ENCODE results near the gene LINC00305.

LINC00305 gene

DNA sequence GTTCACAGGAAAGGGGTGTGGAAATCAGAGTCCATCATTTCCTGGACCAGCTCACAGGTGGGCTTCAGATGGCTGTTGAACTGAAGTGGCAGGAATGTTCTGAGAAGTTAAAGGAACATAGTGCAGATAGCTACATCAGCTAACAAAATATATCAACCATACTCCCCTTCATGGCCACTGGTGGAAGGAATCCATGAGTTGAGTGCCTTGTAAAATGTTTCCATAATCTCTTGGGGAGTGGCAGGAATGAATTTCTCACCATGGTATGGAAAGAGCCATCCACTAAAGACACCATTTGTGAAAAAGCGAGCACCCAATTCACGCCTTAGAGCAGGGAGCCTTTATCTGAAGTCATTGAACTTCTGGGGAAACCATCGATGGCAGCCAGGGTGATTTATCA is at the start of gene LINC00305:
LINC00305 (minus strand) TSS at position 101 of the 400 bp plus-strand sequence.
- DNase-seq = no peak

DNA sequence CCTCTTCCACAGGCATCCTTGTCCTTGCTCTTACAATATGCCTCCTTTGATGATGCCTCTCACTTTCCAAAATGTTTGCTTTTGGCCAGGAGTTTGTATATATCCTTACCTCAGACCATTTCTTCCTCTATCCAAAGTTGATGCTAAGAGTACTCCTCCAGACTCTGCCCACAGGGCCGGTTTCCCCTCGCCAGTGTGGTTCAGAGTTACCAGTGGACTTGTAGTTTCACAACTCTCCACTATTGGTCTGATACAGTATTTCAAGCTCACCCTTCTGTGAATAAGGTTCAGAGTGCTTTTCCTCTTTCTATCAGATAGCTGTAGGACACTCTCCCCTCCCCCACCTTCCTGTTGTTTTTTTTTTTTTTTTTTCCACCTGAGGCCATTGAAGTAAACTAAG is 42.2 kb upstream of the LINC00305 start:
- DNase-seq = no peak

DNA sequence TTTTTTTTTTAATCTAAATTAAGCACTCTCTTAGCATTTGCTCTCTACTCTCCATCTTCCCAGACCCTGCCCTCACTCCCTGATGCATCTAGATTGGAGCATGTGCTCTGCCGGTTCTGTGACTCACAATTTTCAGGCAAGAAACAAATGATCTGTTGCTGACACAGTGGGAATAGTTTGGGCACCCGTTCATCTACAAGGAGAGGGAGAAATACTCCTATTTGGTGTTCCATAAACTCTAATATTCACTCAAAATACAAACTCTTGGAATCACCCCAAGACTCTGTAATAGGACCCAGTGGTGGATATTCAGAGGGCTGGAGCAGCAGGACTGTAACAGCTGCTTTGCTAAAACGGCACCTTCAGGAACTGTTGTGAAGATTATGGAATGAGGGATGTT is 37.1 kb upstream of the LINC00305 start:
- DNase-seq = no peak

DNA sequence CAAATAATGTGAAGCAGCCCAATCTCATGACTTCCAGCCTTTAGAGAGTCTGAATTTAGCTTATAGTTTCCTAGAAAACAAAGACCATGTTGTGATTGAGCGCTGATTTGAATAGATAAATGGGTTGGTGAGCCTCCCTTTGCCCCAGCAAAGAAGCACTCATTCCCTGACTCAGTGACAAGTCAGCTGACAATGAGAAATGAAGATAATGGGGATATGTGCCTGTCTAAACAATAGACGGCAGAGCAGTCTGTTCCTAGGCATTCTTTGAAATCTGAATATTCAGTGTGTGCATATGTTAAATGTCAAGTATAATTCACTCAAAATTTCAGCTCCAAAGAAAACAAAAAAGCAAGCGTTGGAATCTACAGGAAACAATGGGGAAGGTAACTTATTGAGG is 34.8 kb upstream of the LINC00305 start:
- no peak for DNase-seq

DNA sequence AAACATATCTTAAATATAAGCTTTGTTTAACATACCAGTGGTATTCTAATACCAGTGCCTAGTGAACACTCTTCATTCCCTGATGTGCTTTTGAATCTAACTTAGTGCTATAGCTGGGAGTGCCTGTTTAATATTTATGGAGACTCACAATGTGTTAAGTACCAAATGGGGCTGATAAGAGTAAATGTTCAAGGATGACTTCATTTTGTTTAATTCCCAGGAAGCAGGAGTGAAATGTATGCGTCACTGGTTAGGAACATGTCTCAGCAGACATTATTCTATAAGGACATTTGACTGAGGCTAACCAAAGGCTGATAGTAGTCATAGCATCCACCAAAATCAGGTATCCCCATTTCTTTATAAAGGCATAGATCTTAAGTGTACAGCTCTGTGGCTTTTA is 31.7 kb upstream of the LINC00305 start:
- no peak for DNase-seq

DNA sequence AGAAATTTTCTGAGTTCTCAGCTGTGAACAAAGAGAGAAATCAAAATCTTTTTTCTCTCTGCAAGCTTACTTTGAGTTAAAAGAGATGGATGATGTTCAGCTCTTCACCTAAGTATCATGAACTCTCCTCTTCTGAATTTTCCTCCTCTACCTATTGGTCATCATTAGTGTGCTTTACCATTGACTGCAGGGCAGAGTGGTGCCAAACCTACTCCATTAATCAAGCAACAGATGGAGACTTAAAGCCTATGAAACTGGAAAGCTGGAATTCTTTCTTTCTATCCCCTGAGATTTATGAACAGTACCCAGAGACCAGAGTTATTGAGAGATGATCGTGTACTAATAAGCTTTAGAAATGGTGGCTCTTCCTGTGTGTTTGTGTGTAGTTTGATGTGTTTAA is 31.3 kb upstream of the LINC00305 start:
- no peak for DNase-seq

DNA sequence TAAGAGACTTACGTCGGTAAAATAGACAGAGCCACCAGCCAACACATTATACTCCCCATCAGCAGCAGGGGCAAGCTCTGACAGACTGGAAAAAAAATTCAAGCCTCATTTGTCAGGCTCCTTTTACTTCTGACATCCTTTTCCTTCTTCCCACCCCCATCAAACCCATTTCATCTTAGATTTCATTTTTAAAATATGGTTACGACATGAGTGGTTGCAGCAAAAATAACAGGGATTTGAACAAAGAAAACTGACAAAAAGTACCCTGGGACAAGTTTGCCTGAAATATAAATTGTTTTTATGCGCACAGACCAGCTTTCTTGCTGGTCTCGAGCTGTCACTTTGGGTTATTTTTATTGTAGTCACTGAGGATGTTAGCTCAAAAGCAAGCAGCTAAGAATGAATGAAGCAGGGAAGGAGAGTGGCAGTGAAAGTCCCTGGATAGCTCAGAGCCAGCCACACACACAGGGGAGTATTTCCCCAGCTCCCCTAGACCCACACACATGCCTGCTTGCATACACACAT is 30.7 kb upstream of the LINC00305 start:
- no peak for DNase-seq

DNA sequence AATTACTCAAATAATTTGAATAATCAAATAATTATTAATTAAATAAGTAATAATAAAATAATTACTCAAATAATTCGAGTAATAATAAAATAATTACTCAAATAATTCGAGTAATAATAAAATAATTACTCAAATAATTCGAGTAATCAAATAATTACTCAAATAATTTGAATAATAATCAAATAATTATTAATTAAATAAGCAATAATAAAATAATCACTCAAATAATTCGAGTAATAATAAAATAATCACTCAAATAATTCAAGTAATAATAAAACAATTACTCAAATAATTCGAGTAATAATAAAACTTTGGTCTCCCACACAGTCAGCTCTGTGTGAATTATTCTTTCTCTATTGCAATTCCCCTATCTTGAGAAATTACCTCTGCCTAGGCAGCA is 30.0 kb upstream of the LINC00305 start:
- no peak for DNase-seq

DNA sequence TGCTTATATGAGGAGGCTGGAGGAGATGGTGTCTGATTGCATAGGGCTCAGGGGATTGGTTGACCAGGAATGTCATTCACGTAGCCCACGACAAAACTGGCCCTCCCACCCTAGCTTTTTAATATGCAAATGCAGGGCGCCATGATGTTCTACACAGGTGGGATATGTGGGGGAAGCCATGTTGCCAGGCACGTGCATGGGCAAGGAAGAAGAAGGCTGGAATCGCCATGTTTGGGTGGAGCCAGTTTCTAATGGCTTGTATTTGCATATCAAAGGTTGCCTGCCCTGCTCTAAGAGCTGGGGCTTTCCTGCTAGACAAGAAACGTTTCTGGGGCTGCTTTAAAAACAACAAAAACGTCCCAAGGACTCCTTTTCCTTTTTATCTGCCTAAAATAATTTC is 26.5 kb upstream of the LINC00305 start:
- no peak for DNase-seq

DNA sequence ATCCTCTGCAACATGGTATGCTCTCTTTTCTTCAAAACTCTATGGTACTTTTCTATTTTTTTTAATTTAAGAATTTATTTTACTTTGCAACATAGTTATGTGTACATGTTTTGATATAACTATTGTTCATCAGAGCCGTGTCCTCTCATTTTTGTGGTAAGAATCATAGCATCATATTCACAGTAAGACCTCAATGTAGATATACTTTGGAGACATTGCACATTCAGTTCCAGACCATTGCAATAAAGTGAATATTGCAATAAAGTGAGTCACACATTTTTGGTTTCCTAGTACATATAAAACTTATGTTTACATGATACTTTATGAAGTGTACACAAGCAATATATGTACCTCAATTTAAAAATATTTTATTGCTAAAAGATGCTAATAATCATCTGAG is 22.7 kb upstream of the LINC00305 start:
- no peak for DNase-seq

DNA sequence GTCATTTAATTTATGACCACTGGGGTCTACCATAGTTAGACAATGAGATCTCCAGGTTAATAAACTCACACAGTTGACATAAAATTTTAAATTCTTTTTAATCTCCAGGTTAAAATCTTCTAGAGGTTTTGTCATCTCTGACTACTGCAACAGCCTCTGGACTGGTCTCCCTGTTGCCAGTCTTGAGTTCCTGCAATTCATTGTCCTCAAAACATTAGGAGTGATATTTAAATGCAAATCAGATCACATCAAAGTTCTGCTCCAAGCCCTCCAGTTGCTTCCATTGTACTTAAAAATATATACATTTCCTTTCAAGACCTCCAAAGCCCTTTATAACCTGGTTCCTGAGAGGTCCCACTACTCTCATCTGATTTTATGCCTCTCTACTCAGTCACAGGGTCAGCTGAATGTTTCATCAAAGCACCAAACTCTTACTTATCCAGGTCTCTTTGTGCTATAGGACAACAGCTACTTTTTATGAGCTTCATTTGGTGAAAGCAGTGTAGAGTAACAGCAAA is 18.6 kb upstream of the LINC00305 start:
- no peak for DNase-seq

DNA sequence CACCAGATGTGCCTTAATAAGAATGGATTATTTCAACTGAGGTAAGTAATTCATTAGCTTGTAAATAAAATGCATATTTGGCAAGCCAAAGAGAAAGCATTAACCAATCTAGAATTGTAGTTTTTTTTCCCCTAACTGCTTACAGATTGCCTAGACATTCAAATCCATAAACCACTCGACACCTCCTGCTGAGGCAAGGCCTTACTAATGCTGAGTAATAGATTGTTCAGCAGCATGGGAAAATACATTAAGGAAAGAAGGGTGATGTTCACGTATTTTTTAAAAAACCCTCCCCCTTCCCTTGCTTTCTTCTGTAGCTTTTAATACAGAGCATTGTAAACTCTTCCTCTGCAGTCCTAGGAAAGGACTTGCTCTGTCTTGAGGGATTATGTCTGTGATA is 17.0 kb upstream of the LINC00305 start:
- DNase-seq = no peak

DNA sequence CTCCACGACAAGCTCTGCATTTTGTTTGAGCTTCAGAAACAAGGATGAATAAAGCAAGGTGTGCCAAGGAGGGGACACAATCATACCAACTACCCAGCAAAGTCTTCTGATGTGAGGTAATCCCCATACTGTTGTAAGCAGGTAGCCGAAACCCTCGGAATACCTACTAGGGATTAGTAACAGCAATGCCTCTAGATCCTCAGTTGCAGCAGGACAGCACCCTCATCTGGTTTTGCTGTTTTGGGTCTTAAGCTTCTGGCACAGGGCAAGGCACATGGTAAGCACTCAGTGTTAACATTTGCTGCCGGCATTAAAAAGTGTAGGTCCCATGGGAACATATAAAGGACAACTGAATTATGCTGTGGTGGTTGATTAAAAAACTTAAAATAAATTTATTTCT is 16.0 kb upstream of the LINC00305 start:
- DNase-seq = no peak

DNA sequence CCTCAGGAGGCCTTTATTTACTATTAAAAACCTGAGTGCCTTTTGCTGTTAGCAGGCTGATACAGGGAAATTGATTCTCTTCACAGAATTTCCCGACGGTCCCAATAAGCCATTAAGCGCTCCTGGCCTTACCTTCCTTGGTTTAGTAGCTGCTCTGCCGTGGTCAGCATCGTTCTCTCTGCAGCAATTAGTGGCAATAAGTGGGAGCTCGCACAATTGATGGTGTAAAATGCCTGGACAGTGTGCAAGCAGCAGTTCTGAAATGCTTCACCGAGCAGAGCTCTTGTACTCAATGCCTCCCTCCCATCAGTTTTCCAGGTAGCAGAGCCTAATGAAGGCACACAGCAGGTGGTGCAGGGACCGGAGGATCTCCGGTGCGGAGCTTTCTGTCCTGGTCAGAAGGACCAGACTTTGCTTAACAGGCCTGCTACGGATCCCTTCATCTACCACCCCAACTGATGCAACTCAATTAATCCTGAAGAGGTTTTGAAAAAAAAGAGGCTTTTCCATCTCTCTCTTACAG is 1.1 kb upstream of the LINC00305 start:
- DNase-seq = no peak

DNA sequence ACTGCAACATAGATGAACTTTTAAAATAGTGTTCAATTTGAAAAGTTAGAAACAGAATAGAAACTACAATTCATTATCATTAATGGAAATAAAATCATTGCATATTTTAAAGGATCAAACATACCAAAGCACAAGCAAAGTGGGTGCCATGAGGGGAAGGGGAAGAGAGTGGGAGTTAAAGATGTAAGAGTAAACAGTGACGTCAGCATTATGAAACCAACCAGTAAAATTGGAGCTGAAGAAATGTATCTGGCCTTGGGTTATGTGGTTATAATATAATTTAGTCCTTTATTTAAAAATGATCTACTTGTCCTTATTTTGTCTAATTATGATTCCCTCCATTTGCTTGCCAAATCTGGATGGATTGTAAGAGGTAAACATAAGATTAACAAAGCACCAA is 6.0 kb downstream of the LINC00305 start:
- no peak for DNase-seq

DNA sequence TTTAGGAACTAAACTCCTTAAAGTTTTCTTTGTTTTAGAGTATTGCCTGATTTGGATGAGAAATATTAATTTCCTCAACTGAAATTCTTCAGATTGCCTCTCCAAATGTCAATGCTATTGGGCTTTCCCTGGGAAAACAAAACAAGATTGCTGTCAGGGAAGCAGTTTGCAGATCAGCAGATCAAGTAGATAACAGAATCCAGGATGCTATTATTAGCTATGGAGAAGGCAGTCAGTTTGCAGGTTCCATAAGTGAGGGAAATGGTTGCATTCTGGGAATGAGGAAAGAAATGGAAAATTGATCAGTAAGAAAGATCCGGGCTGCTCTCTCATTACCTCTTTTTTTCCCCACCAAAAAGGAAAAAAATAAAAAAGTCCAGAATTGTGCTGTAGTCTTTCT is 11.0 kb downstream of the LINC00305 start:
- no peak for DNase-seq

DNA sequence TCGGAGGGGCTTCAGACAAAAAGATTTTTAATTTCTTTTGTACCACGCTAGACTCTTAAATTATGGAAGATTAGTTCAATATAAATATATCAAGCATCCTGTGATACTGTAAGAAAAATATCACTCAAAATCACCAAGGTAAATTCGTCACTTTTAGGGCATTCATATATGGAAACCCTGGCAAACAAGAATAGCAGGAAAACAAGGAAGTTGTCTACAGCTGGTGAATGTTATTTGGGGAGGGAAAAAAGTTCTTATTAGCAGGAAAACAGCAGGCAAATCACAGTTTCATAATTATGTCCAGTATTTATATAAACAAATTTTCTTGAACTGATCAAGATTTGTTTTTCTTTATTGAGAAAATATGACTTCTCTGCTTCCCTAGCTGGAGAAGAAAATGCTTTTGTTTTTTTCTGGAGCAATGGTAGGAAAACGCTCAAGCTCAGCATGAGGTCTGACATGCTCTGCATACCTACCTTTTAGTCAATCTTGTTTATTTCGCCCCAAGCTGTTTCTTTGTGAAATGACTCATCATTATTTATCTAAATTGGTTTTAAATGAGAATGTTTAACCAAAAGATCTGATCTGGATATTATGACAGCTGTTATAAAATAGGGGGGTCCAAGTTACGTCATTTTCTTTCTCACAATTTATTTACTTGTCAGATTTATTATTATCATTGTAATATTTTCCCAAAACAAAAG is 14.7 kb downstream of the LINC00305 start:
- DNase-seq = no peak

DNA sequence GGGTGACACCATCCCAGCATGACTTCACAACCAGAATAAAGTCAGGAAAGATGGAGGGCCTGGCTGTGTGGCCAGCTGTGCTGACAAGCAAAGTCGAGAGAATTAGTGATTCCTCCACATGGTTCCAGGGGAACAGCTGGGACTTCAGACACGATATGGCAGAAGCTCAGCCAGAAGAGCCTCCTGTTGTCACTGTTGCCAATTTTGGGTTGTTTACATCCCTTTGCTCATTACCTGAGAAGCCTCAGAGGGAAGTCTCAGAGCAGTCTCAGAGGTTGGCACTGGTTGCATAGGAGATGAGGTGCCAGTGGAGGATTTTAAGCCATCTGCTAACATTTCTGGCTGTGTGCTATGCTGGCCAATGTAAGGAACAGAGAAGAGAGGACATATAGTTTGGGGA is 16.0 kb downstream of the LINC00305 start:
- no peak for DNase-seq

DNA sequence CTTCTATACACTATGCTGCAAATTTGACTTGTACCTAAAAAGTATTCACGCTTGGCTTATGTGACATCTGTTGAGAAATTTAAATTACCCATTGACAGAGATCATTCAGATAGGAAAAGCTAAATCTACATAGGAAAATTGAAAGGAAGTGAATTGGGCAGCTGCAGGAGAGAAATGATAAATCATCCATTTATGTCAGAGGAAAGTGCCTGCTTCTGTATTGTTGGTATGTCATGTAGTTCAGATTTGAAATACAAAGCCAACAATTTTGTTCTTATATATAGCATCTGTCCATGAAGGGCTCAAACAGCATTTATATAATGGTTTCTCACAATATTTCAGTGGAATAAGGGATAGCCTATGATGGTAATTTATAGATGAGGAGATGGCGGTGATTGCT is 17.6 kb downstream of the LINC00305 start:
- DNase-seq = peak; percentile 60

DNA sequence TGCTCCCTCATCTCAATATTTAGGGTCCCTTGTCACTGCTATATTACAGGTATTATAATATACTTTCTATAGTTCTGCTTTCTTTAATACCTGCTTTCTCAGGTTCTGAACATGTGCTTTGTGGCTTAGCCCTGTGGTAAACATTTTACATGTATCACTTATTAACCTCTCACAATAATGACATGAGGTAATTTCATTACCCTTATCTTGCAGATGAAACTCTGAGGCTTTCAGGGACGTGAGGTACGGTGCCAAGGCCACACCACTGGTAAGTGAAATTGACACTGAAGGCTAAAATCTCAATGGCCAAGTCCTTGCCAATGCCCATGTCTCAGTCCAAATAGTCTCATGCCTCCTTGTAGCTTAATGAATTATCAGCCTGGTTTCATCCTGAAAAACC is 21.7 kb downstream of the LINC00305 start:
- DNase-seq = no peak

DNA sequence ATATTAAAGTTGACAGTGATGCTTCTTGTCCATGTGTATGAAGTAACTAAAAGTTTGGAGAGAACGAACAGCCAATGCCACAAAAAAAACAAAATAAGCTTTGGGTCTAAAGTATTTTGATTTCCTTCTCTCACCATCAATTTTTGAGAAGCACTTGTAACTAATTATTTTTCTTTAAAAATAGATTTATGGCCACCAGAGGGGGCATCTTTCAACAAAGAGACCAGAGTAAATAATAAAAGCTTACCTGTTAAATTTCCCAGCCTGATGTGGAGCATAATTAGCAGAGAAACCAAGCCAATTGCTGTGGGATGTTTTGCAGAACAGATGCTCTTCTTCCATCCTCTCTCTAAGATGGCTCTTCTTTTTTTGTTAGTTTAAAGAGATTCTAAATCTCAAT is 29.0 kb downstream of the LINC00305 start:
- DNase-seq = peak; percentile 49

DNA sequence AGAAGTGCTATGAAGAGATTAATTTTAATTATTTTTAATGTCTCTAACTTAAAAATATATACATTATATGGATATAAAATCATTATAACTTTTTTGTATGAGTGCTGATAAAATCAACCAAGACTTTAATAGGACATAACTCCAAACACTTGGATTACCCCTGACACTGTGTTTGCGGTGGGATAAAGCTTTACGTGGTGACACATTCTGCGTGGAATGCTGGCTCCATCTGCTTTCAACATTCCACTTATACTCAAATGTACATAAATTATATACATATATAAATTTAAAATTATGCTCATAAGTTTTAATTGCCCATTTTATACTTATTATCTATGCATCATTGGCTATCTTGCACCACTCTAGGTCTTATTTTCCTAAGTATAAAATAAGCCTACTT is 30.5 kb downstream of the LINC00305 start:
- no peak for DNase-seq

DNA sequence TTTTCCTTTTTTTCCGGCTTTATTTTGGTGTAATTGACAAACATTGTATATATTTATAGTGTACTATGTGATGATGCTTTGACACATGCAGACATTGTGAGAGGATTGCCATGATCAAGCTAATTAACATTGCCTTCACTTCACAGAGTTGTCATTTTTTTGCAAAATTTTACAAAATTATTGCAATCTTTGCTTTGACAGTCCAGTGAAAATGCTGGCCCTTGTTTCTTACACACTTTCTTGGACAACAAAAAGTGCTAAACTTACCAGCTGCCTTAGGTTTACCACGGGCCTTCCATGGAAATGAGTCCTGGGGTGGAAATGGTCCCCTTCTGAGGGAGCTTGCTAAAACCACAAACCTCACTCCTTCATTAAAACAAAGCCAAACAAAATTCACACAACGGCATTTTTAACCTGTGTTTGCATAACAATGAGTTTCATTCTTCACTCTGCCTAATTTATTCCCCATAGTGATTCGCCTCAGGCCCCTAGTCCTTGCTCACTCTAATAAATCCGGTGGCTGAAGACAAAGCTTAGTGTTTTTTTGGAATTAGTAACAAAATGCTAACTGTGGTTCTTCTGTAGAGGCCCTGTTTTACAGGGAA is 32.2 kb downstream of the LINC00305 start:
- no peak for DNase-seq

DNA sequence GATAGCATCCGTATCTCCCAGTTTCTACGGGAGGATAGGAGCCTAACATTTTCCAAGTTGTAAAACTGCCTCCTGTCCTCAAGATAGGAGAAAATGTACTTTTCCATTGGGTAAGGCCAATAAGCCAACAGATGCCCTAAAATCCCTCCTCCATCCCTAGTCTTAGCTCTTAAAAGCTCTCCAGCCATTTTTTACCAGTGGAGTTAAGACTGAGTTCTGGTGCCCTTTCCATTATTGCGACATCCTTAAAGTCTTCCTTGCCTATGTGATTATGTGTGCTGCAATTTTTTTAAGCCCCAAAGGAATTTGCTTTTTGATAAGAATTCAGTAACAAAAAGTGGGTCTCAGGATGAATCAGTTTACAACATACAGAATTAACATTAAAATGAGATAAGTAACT is 33.0 kb downstream of the LINC00305 start:
- no peak for DNase-seq
